Body of pancreas (tissue), 4 donors: ENCODE data around the gene DERL3. TPM values are rescaled to one million over a fixed set of nuclear protein-coding genes. Genes with fewer than 3 reads are reported as not detected.
"Not testable (repeated sequence)": the region's sequence is repeated elsewhere in the genome, so short reads cannot be mapped to it uniquely, and the experiment has no call there.

Experiments
- ATAC-seq: fragments of 150-250 bp; one replicate; pipeline ENCODE4 v1.9.1; 2016
- DNase-seq, 4 donors: peaks; one replicate each; pipeline ENCODE4 v3.0.0-alpha.2; 2019
- H3K27ac ChIP-seq, 4 donors: fragments of 200-600 bp; sonication (generic); 1 replicate in 3 of 4; 2 replicates in 1 of 4; pipeline versions ENCODE4 v1.5.1 to v1.6.1; 2016 to 2019; ENCODE audit warnings: mild to moderate bottlenecking in 1 of 4, mixed read lengths in 1 of 4, moderate library complexity in 1 of 4
- H3K27me3 ChIP-seq, 2 donors: fragments of 200-600 bp; sonication (generic); one replicate each; pipeline ENCODE4 v1.6.0; 2016; ENCODE audit warnings: mild to moderate bottlenecking in 1 of 2
- H3K36me3 ChIP-seq, 2 donors: fragments of 200-600 bp; sonication (generic); replicated peaks in 1 of 2; 2 replicates each; pipeline ENCODE4 v1.5.1; 2016; ENCODE audit warnings: low read depth in 2 of 2; ENCODE audit not compliant: insufficient read depth in 1 of 2
- H3K4me1 ChIP-seq: fragments of 200-600 bp; sonication (generic); one replicate; pipeline ENCODE4 v1.6.0; 2016
- H3K4me3 ChIP-seq, 2 donors: fragments of 200-600 bp; sonication (generic); 1 replicate in 1 of 2; 2 replicates in 1 of 2; pipeline ENCODE4 v1.5.1; 2016 to 2019
- H3K9me3 ChIP-seq, 3 donors: fragments of 200-600 bp; sonication (generic); 1 replicate in 2 of 3; 2 replicates in 1 of 3; pipeline ENCODE4 v1.5.1; 2016
- CTCF ChIP-seq, 7 experiments: fragments of 450-650 bp in 4 of 7; fragments of 200-600 bp in 3 of 7; sonication (generic) in 3 of 7; IDR thresholded peaks; one replicate each; pipeline ENCODE4 v1.5.1; 2016 to 2019; ENCODE audit warnings: antibody characterized with exemption in 7 of 7
- POLR2A ChIP-seq, 3 donors: fragments of 450-650 bp; IDR thresholded peaks; one replicate each; pipeline ENCODE4 v1.6.1; 2016; ENCODE audit warnings: antibody characterized with exemption in 3 of 3, mild to moderate bottlenecking in 2 of 3
- WGBS, 2 donors: methylation state at CpG; one replicate each; pipeline ENCODE4 v1.1.5; 2017; 5-methylcytosine and 5-hydroxymethylcytosine counted together
- intact Hi-C: fragments of 100-400 bp; cut with DNase I; formaldehyde crosslinking; loops from one replicate; pipeline ENCODE4 v1.15.1; 2023
- total RNA-seq, 2 donors: library from RNA; depleted of rRNA; stranded (reverse); fragments of >200 nt; gene quantifications; one replicate each; pipeline ENCODE4 v1.1.0, GENCODE V29; 2016

Gene DERL3
- total RNA-seq, 2 donors from 2014 or later: 6.2 to 33.3 TPM

GRCh38 chr22:23862103-23862502 is 23.3 kb upstream of the DERL3 start:
- H3K27ac ChIP-seq: no peak overlapping the region
- no peak for ATAC-seq
- no peaks in the 10 kb centered on the region for H3K9me3 ChIP-seq
- H3K4me1 ChIP-seq: peaks cover 17% of the 10 kb centered on the region
- no peak overlapping the region for H3K4me3 ChIP-seq
- H3K36me3 ChIP-seq: no peaks in the 10 kb centered on the region
- intact Hi-C loops: no loop called here
- no peaks in the 10 kb centered on the region for H3K27me3 ChIP-seq
- WGBS, 2 donors: 63 to 69% methylated on average over 3 of the region's 3 CpGs
- DNase-seq: peak; percentile 38 to 62 (median 46)
- TF ChIP-seq CTCF (IDR thresholded peaks at IDR 0.05) (peak; percentile 13 to 58 (median 41)), POLR2A (IDR thresholded peaks at IDR 0.05) (no peak)

GRCh38 chr22:23860187-23860586 is 21.4 kb upstream of the DERL3 start:
- H3K4me1 ChIP-seq: peaks cover 26% of the 10 kb centered on the region
- H3K36me3 ChIP-seq, H3K9me3 ChIP-seq, DNase-seq, ATAC-seq, intact Hi-C loops, H3K4me3 ChIP-seq, H3K27me3 ChIP-seq, H3K27ac ChIP-seq: not testable (repeated sequence)
- WGBS, 2 donors: 92 to 96% methylated on average over 8 of the region's 8 CpGs

GRCh38 chr22:23859201-23859600 is 20.4 kb upstream of the DERL3 start:
- DNase-seq (peak in 3 of 4 donors; percentile 63 to 71 (median 67)), ATAC-seq (no peak)
- H3K27ac ChIP-seq: peak overlapping the region; percentile 53 to 96 (median 77)
- no peaks in the 10 kb centered on the region for H3K9me3 ChIP-seq
- H3K36me3 ChIP-seq: no peaks in the 10 kb centered on the region
- no peaks in the 10 kb centered on the region for H3K27me3 ChIP-seq
- no peak overlapping the region for H3K4me3 ChIP-seq
- 51 to 57% methylated on average over 4 of the region's 4 CpGs for WGBS, 2 donors
- peak in 1 of 3 donors; percentile 30 for TF ChIP-seq POLR2A (IDR thresholded peaks at IDR 0.05)
- TF ChIP-seq CTCF (IDR thresholded peaks at IDR 0.05): no peak
- peaks cover 26% of the 10 kb centered on the region for H3K4me1 ChIP-seq
- intact Hi-C loops: no loop called here

GRCh38 chr22:23858484-23858815 is 19.6 kb upstream of the DERL3 start:
- intact Hi-C loops: no loop called here
- Histone ChIP-seq H3K9me3 (no peaks in the 10 kb centered on the region), H3K27me3 (no peaks in the 10 kb centered on the region), H3K4me3 (no peak overlapping the region), H3K36me3 (no peaks in the 10 kb centered on the region), H3K4me1 (peaks cover 26% of the 10 kb centered on the region), H3K27ac (peak overlapping the region; percentile 86 to 96 (median 90))
- 28 to 46% methylated on average over 7 of the region's 7 CpGs for WGBS, 2 donors
- TF ChIP-seq POLR2A (IDR thresholded peaks at IDR 0.05): no peak
- TF ChIP-seq CTCF (IDR thresholded peaks at IDR 0.05): no peak
- DNase-seq (no peak), ATAC-seq (no peak)

- 1 to 2% methylated on average over 13 to 59 of the region's 60 CpGs for WGBS, 2 donors
- TF ChIP-seq CTCF (IDR thresholded peaks at IDR 0.05): peak in 4 of 7 experiments; percentile 47 to 60 (median 56)
- TF ChIP-seq POLR2A (IDR thresholded peaks at IDR 0.05): peak; percentile 81 to 93 (median 91)
- no peaks in the 10 kb centered on the region for H3K36me3 ChIP-seq
- intact Hi-C loops: no loop called here
- peaks cover 26% of the 10 kb centered on the region for H3K4me1 ChIP-seq
- ATAC-seq (peak; percentile 95), DNase-seq (peak; percentile 96 to 99 (median 98))
- peak within 1 kb of the TSS; percentile 86 to 96 (median 90) for H3K27ac ChIP-seq
- no peaks in the 10 kb centered on the region for H3K9me3 ChIP-seq
- H3K27me3 ChIP-seq: no peaks in the 10 kb centered on the region
- H3K4me3 ChIP-seq: peak within 1 kb of the TSS; percentile 33 to 60
Observed at GRCh38 chr22:23857606-23858483, 19.0 kb upstream of the DERL3 start, which contains the start of gene SLC2A11. Gene SLC2A11, plus strand, starts transcription at chr22:23857875. Its CDS starts 125 bp downstream, at chr22:23858000.
